Measurements from ENCODE around the gene MON1A. TPM values are rescaled to one million over a fixed set of nuclear protein-coding genes. Genes with fewer than 3 reads are reported as not detected.
"Not testable (repeated sequence)": the region's sequence is repeated elsewhere in the genome, so short reads cannot be mapped to it uniquely, and the experiment has no call there.

MON1A gene
- total RNA-seq, 2 experiments from 2014 or later = 13.0 to 15.8 TPM

GRCh38 chr3:49932281-49932680 is 2.7 kb upstream of the MON1A start:
- not testable (repeated sequence) for H3K4me3 Mint-ChIP-seq; H3K36me3 Mint-ChIP-seq; DNase-seq; H3K27ac Mint-ChIP-seq; H3K9me3 Mint-ChIP-seq (ENCODE audit: low read depth); ATAC-seq; H3K27me3 Mint-ChIP-seq
- CTCF ChIA-PET = interaction anchor here (1.3 kb wide), 1 partner anchor 25 kb away, joined by 3 read pairs; no protein-coding TSS in a partner anchor
- peaks cover 20% of the 10 kb centered on the region for H3K4me1 Mint-ChIP-seq

GRCh38 chr3:49930922-49931321 is 1.3 kb upstream of the MON1A start:
- DNase-seq = no peak
- Mint-ChIP-seq H3K9me3 (ENCODE audit: low read depth) (no peaks in the 10 kb centered on the region), H3K27ac (no peak overlapping the region), H3K27me3 (no peaks in the 10 kb centered on the region), H3K4me1 (peaks cover 24% of the 10 kb centered on the region), H3K36me3 (no peaks in the 10 kb centered on the region), H3K4me3 (no peak overlapping the region)
- ATAC-seq = no peak
- CTCF ChIA-PET = interaction anchor here (1.3 kb wide), 1 partner anchor 24 kb away, joined by 3 read pairs; no protein-coding TSS in a partner anchor

GRCh38 chr3:49930168-49930690 is 618 bp upstream of the MON1A start:
- peaks cover 27% of the 10 kb centered on the region for H3K4me1 Mint-ChIP-seq
- DNase-seq (no peak), ATAC-seq (no peak)
- H3K36me3 Mint-ChIP-seq = no peaks in the 10 kb centered on the region
- no peaks in the 10 kb centered on the region for H3K9me3 Mint-ChIP-seq (ENCODE audit: low read depth)
- H3K4me3 Mint-ChIP-seq = peak overlapping the region; percentile 82
- H3K27ac Mint-ChIP-seq = peak overlapping the region; percentile 82
- H3K27me3 Mint-ChIP-seq = no peaks in the 10 kb centered on the region
- CTCF ChIA-PET = interaction anchor here (0.8 to 1.6 kb wide), 9 partner anchors 9 to 206 kb away, joined by 3 to 13 read pairs (median 4); partner anchors contain the start of genes INKA1, RBM5 and RBM6

DNA sequence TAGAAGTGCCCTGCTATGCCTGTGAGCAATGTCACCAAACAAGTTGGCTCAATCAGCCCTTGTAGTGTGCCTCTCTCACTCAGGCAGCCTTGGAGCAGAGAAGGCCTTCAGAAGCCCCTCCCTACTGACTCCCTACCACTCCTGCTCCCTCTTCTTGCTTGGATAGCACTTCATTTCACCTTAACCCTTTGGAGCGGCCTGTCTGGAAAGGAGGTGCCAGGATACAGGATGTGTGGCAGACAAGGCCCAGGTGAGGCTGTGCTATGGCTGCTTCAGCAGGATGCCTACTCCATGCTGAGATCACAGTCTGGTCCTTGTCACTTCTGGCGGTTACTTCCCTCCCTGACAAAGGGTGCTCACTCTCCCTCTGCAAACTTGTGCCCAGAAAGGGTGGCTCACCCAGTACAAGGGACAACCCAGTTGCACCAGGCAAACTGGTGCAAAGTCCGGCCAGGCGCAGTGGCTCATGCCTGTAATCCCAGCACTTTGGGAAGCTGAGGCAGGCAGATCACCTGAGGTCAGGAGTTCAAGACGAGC is 1.1 kb downstream of the MON1A start:
- no peaks in the 10 kb centered on the region for H3K9me3 Mint-ChIP-seq (ENCODE audit: low read depth)
- no peaks in the 10 kb centered on the region for H3K27me3 Mint-ChIP-seq
- H3K36me3 Mint-ChIP-seq = no peaks in the 10 kb centered on the region
- CTCF ChIA-PET = interaction anchor here (0.6 to 1.6 kb wide), 4 partner anchors 11 to 109 kb away, joined by 3 to 13 read pairs (median 4); partner anchors contain the start of gene RBM6
- peak overlapping the region; percentile 82 for H3K4me3 Mint-ChIP-seq
- peak overlapping the region; percentile 79 for H3K27ac Mint-ChIP-seq
- no peak for ATAC-seq
- peaks cover 28% of the 10 kb centered on the region for H3K4me1 Mint-ChIP-seq
- no peak for DNase-seq

GRCh38 chr3:49927798-49928197 is 1.8 kb downstream of the MON1A start:
- H3K4me1 Mint-ChIP-seq = peaks cover 28% of the 10 kb centered on the region
- no peaks in the 10 kb centered on the region for H3K27me3 Mint-ChIP-seq
- CTCF ChIA-PET = interaction anchor here (0.8 to 1.0 kb wide), 2 partner anchors 9 to 89 kb away, joined by 3 to 4 read pairs; no protein-coding TSS in a partner anchor
- no peaks in the 10 kb centered on the region for H3K36me3 Mint-ChIP-seq
- no peak overlapping the region for H3K27ac Mint-ChIP-seq
- H3K9me3 Mint-ChIP-seq (ENCODE audit: low read depth) = no peaks in the 10 kb centered on the region
- no peak for DNase-seq
- ATAC-seq = no peak
- no peak overlapping the region for H3K4me3 Mint-ChIP-seq

GRCh38 chr3:49926117-49926728 is 3.4 kb downstream of the MON1A start:
- CTCF ChIA-PET = interaction anchor here (0.9 kb wide), 1 partner anchor 143 kb away, joined by 3 read pairs; no protein-coding TSS in a partner anchor
- H3K36me3 Mint-ChIP-seq = no peaks in the 10 kb centered on the region
- H3K27ac Mint-ChIP-seq = peak overlapping the region; percentile 1
- no peak for DNase-seq
- H3K27me3 Mint-ChIP-seq = no peaks in the 10 kb centered on the region
- H3K4me3 Mint-ChIP-seq = no peak overlapping the region
- ATAC-seq = no peak
- no peaks in the 10 kb centered on the region for H3K9me3 Mint-ChIP-seq (ENCODE audit: low read depth)
- H3K4me1 Mint-ChIP-seq = peaks cover 28% of the 10 kb centered on the region

DNA sequence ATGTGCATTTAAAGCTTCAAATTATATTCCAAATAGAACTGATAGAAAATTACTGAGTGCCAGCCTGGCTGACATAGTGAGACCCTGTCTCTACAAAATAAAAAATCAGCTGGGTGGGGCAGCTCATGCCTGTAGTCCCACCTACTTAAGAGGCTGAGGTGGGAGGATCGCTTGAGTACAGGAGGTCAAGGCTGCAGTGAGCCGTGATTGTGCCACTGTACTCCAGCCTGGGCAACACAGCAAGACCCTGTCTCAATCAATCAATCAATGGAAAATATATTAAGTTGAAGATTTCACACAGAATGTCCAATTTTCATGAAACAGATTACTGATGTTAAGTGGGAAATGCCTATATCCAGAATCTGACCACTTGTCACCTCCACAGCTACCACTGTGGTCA is 4.1 kb downstream of the MON1A start:
- H3K27ac Mint-ChIP-seq = no peak overlapping the region
- H3K9me3 Mint-ChIP-seq (ENCODE audit: low read depth) = no peaks in the 10 kb centered on the region
- ATAC-seq (no peak), DNase-seq (no peak)
- H3K36me3 Mint-ChIP-seq = no peaks in the 10 kb centered on the region
- H3K27me3 Mint-ChIP-seq = no peaks in the 10 kb centered on the region
- no peak overlapping the region for H3K4me3 Mint-ChIP-seq
- peaks cover 27% of the 10 kb centered on the region for H3K4me1 Mint-ChIP-seq
- CTCF ChIA-PET = interaction anchor here (0.6 to 0.9 kb wide), 3 partner anchors 61 to 142 kb away, joined by 3 read pairs; no protein-coding TSS in a partner anchor

DNA sequence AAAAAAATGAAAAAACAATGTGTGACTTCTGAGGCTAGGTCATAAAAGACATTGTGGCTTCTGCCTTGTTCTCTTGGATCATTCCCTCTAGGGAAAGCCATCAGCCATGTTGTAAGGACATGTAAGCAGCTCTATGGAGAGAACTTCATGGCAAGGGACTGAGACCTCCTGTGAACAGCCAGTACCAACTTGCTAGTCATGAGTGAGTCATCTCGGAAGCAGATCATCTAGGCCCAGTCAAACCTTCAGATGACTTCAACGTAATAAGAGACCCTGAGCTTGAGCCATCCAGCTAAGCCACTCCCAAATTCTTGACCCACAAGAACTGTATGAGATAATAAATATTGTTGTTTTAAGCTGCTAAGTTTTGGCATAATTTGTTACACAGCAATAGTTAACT is 4.9 kb downstream of the MON1A start:
- Mint-ChIP-seq H3K27me3 (no peaks in the 10 kb centered on the region), H3K27ac (no peak overlapping the region), H3K36me3 (no peaks in the 10 kb centered on the region), H3K9me3 (ENCODE audit: low read depth) (no peaks in the 10 kb centered on the region), H3K4me3 (no peak overlapping the region), H3K4me1 (peaks cover 22% of the 10 kb centered on the region)
- CTCF ChIA-PET = interaction anchor here (0.9 kb wide), 1 partner anchor 122 kb away, joined by 3 read pairs; no protein-coding TSS in a partner anchor
- ATAC-seq (no peak), DNase-seq (no peak)

DNA sequence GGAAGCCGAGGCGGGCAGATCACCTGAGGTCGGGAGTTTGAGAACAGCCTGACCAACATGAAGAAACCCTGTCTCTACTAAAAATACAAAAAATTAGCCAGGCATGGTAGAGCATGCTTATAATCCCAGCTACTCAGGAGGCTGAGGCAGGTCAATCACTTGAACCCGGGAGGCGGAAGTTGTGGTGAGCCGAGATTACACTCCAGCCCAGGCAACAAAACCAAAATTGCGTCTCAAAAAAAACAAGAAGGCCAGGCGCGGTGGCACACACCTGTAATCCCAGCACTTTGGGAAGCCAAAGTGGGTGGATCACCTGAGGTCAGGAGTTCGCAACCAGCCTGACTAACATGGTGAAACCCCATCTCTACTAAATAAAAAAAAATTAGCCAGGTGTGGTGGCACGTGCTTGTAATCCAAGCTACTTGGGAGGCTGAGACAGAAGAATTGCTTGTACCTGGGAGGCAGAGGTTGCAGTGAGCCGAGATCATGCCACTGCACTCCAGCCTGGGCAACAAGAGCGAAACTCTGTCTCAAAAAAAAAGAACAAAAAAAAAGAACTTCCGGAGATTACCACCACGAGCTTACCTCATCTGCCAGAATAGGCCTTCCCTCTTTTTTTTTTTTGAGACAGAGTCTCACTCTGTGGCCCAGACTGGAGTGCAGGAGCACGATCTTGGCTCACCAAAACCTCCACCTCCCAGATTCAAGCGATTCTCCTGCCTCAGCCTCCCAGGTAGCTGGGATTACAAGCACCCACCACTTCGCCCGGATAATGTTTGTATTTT is 11.6 kb downstream of the MON1A start:
- H3K4me3 Mint-ChIP-seq; DNase-seq; H3K36me3 Mint-ChIP-seq; H3K4me1 Mint-ChIP-seq; H3K27me3 Mint-ChIP-seq; H3K9me3 Mint-ChIP-seq (ENCODE audit: low read depth): not testable (repeated sequence)
- CTCF ChIA-PET = interaction anchor here (1.1 kb wide), 1 partner anchor 19 kb away, joined by 3 read pairs; no protein-coding TSS in a partner anchor
- peak; percentile 39 for ATAC-seq
- H3K27ac Mint-ChIP-seq = peak overlapping the region; percentile 40

GRCh38 chr3:49916686-49917085 is 12.9 kb downstream of the MON1A start:
- DNase-seq (no peak), ATAC-seq (no peak)
- Mint-ChIP-seq H3K36me3 (peaks cover 1% of the 10 kb centered on the region), H3K27me3 (no peaks in the 10 kb centered on the region), H3K27ac (no peak overlapping the region), H3K9me3 (ENCODE audit: low read depth) (no peaks in the 10 kb centered on the region), H3K4me3 (no peak overlapping the region), H3K4me1 (peaks cover 2% of the 10 kb centered on the region)
- CTCF ChIA-PET = no interaction called here

DNA sequence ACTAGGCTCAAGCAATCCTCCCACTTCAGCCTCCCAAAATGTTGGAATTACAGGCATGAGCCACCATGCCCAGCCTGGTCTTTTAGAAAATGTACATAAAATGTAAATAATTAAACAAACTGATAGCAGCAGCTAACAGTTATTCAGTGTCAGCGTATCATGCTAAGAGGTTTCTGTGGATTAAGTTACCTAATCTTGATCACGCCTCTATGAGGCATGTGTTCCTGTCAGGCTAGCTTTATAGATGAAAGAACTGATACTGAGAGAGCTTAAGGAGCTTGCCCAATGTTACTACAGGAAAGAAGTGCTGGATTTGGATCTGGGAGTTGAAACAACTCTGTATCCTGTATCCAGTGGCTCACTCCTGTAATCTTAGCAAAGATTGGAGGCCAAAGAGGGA is 14.7 kb downstream of the MON1A start:
- ATAC-seq (no peak), DNase-seq (no peak)
- Mint-ChIP-seq H3K4me1 (peaks cover 2% of the 10 kb centered on the region), H3K36me3 (peaks cover 1% of the 10 kb centered on the region), H3K9me3 (ENCODE audit: low read depth) (no peaks in the 10 kb centered on the region), H3K27me3 (no peaks in the 10 kb centered on the region), H3K4me3 (no peak overlapping the region), H3K27ac (no peak overlapping the region)
- CTCF ChIA-PET = no interaction called here

DNA sequence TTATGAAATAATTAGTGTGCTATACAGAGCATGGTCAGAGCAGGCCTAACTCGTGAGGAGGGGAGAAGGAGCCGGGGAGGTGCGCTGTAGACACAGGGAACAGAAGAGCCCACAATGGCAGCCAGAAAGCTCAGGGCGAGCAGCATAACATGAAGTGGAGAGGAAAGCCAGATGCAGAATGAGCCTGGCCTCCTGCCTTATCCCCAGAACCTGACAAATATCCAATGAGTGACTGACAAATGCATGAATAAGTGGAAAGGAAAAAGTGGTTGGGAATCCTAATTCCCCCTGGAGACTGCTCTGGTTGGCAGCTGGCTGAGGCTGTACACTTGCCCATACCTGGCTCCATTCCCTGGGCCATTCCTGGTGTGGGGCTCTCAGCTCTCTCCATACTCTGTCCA is 16.7 kb downstream of the MON1A start:
- DNase-seq (no peak), ATAC-seq (no peak)
- no peaks in the 10 kb centered on the region for H3K4me1 Mint-ChIP-seq
- CTCF ChIA-PET = interaction anchor here (1.0 kb wide), 1 partner anchor 8 kb away, joined by 3 read pairs; no protein-coding TSS in a partner anchor
- H3K27me3 Mint-ChIP-seq = no peaks in the 10 kb centered on the region
- H3K36me3 Mint-ChIP-seq = peaks cover 1% of the 10 kb centered on the region
- H3K4me3 Mint-ChIP-seq = no peak overlapping the region
- H3K9me3 Mint-ChIP-seq (ENCODE audit: low read depth) = no peaks in the 10 kb centered on the region
- no peak overlapping the region for H3K27ac Mint-ChIP-seq

GRCh38 chr3:49911611-49912010 is 18.0 kb downstream of the MON1A start:
- no peaks in the 10 kb centered on the region for H3K36me3 Mint-ChIP-seq
- no peak overlapping the region for H3K4me3 Mint-ChIP-seq
- CTCF ChIA-PET = no interaction called here
- H3K27ac Mint-ChIP-seq = no peak overlapping the region
- no peaks in the 10 kb centered on the region for H3K9me3 Mint-ChIP-seq (ENCODE audit: low read depth)
- peaks cover 4% of the 10 kb centered on the region for H3K4me1 Mint-ChIP-seq
- no peaks in the 10 kb centered on the region for H3K27me3 Mint-ChIP-seq
- DNase-seq (no peak), ATAC-seq (no peak)
